GM21423 (cell line): Measurements from ENCODE around the gene KCNQ5.
A peak's percentile ranks its signal among the peaks of the same experiment; 100 is the strongest.

Source experiments
- ATAC-seq: cut with Tn5 transposase; IDR thresholded peaks from one replicate; pipeline ENCODE4 v1.9.1; 2021; ENCODE audit warnings: mild to moderate bottlenecking, moderate library complexity; ENCODE audit not compliant: unreplicated experiment

The KCNQ5 gene

GRCh38 chr6:72639920-72640614 is 18.2 kb downstream of the KCNQ5 start:
- ATAC-seq = no peak

- ATAC-seq = no peak
Measured at GRCh38 chr6:72640615-72640930, 18.7 kb downstream of the KCNQ5 start.

- ATAC-seq = no peak
Measured at GRCh38 chr6:72642435-72642834, 20.6 kb downstream of the KCNQ5 start.

GRCh38 chr6:72643214-72643613 is 21.4 kb downstream of the KCNQ5 start:
- ATAC-seq = no peak

- ATAC-seq = no peak
Measured at GRCh38 chr6:72646604-72647485, 25.0 kb downstream of the KCNQ5 start.

- no peak for ATAC-seq
Measured at GRCh38 chr6:72647489-72647888, 25.6 kb downstream of the KCNQ5 start.

- ATAC-seq = peak; percentile 47
Measured at GRCh38 chr6:72649032-72649984, 27.4 kb downstream of the KCNQ5 start.

GRCh38 chr6:72650081-72650745 is 28.3 kb downstream of the KCNQ5 start:
- no peak for ATAC-seq

- no peak for ATAC-seq
Measured at GRCh38 chr6:72651174-72651573, 29.3 kb downstream of the KCNQ5 start.

- no peak for ATAC-seq
Measured at GRCh38 chr6:72651967-72652956, 30.4 kb downstream of the KCNQ5 start.

- no peak for ATAC-seq
Measured at GRCh38 chr6:72653026-72653425, 31.2 kb downstream of the KCNQ5 start.

- ATAC-seq = peak; percentile 67
Measured at GRCh38 chr6:72654071-72654621, 32.3 kb downstream of the KCNQ5 start.

- ATAC-seq = no peak
Measured at GRCh38 chr6:72657407-72658197, 35.7 kb downstream of the KCNQ5 start.

GRCh38 chr6:72659754-72660153 is 37.9 kb downstream of the KCNQ5 start:
- ATAC-seq = no peak

- no peak for ATAC-seq
Measured at GRCh38 chr6:72661411-72661810, 39.5 kb downstream of the KCNQ5 start.

- ATAC-seq = no peak
Measured at GRCh38 chr6:72665599-72665998, 43.7 kb downstream of the KCNQ5 start.

GRCh38 chr6:72669324-72669723 is 47.5 kb downstream of the KCNQ5 start:
- no peak for ATAC-seq

GRCh38 chr6:72672906-72673305 is 51.0 kb downstream of the KCNQ5 start:
- no peak for ATAC-seq
